Prostate gland (tissue), 2 donors: Measurements from ENCODE around the gene CFAP100. TPM values are rescaled to one million over a fixed set of nuclear protein-coding genes. Genes with fewer than 3 reads are reported as not detected.

Experiments
- DNase-seq: peaks from one replicate; pipeline ENCODE4 v3.0.0-alpha.2; 2019; ENCODE audit warnings: low spot score
- H3K27ac ChIP-seq, 2 donors: fragments of 200-600 bp; sonication (generic); 2 replicates each; pipeline ENCODE4 v1.5.1; 2017 to 2019
- H3K27me3 ChIP-seq: fragments of 200-600 bp; sonication (generic); replicated peaks from 2 replicates; pipeline ENCODE4 v1.5.1; 2019; ENCODE audit not compliant: insufficient read depth
- H3K36me3 ChIP-seq, 2 donors: fragments of 200-600 bp; sonication (generic); 1 replicate in 1 of 2; 2 replicates in 1 of 2; pipeline versions ENCODE4 v1.5.1 to v1.8.1; 2017 to 2019
- H3K4me1 ChIP-seq: fragments of 200-600 bp; sonication (generic); replicated peaks from 2 replicates; pipeline ENCODE4 v1.5.1; 2019
- H3K4me3 ChIP-seq, 2 donors: fragments of 200-600 bp; sonication (generic); 2 replicates each; pipeline ENCODE4 v1.5.1; 2017 to 2019
- H3K9me3 ChIP-seq: fragments of 200-600 bp; sonication (generic); 2 replicates; pipeline ENCODE4 v1.5.1; 2017
- POLR2A ChIP-seq: fragments of 450-650 bp; IDR thresholded peaks from one replicate; pipeline ENCODE4 v1.6.1; 2016; ENCODE audit warnings: antibody characterized with exemption, mild to moderate bottlenecking
- POLR2AphosphoS5 ChIP-seq: sonication (generic); formaldehyde crosslinking; IDR thresholded peaks from one replicate; pipeline ENCODE4 v1.6.1; 2017; ENCODE audit warnings: antibody characterized with exemption
- WGBS: methylation state at CpG from one replicate; pipeline ENCODE4 v1.1.5; 2018; 5-methylcytosine and 5-hydroxymethylcytosine counted together
- intact Hi-C: fragments of 100-400 bp; cut with DNase I; formaldehyde crosslinking; loops from one replicate; pipeline ENCODE4 v1.14.2; 2022
- total RNA-seq, 2 donors: library from RNA; depleted of rRNA; stranded (reverse); fragments of >200 nt; gene quantifications; one replicate each; pipeline ENCODE4 v1.1.0, GENCODE V29; 2016
- TF ChIP-seq, protein P1 (sequence below), 4 experiments: fragments of 200-600 bp in 2 of 4; fragments of 450-650 bp in 2 of 4; sonication (generic) in 2 of 4; IDR thresholded peaks; 1 replicate in 3 of 4; 2 replicates in 1 of 4; pipeline ENCODE4 v1.5.1; 2016 to 2019; ENCODE audit warnings: antibody characterized with exemption in 4 of 4, mild to moderate bottlenecking in 2 of 4, moderate library complexity in 2 of 4

Gene CFAP100
- total RNA-seq, 2 donors from 2014 or later: 2.3 TPM; not detected in 1

DNA sequence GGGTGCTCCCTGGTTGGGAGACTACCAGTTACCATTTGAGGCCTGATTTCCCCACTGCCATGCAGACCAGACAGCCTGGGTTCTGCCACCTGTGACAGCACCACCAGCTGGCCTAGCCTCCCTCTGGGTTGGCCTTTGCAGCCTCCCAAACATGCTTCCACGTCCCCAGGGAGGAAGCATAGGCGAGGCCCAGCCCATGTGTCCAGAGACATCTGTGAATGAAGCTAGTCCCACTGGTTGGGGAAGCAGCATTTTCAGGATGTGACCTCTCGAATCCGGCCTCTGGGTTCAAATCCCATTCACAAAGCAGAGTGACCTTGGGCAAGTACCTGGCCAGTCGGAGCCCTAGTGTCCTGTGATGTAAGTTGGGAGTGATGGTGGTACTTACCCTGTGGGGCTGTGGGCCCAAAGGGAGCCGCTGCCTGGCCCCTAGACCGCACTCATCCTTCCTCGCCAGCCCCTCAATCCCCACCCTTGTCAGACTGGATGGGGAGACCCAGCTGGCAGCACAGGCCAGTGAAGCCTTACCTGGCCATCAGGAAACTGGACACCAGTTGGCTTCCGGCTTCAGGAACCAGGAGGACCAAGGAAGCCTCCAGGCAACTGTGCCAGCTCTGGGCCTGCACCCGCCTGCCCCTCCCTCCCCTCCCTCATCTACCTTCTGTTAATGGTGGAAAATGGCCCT lies 43.5 kb upstream of the CFAP100 start:
- TF ChIP-seq, protein P1, sequence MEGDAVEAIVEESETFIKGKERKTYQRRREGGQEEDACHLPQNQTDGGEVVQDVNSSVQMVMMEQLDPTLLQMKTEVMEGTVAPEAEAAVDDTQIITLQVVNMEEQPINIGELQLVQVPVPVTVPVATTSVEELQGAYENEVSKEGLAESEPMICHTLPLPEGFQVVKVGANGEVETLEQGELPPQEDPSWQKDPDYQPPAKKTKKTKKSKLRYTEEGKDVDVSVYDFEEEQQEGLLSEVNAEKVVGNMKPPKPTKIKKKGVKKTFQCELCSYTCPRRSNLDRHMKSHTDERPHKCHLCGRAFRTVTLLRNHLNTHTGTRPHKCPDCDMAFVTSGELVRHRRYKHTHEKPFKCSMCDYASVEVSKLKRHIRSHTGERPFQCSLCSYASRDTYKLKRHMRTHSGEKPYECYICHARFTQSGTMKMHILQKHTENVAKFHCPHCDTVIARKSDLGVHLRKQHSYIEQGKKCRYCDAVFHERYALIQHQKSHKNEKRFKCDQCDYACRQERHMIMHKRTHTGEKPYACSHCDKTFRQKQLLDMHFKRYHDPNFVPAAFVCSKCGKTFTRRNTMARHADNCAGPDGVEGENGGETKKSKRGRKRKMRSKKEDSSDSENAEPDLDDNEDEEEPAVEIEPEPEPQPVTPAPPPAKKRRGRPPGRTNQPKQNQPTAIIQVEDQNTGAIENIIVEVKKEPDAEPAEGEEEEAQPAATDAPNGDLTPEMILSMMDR (IDR thresholded peaks at IDR 0.05): no peak
- TF ChIP-seq POLR2AphosphoS5 (no peak), POLR2A (no peak)
- 86% methylated on average over 10 of the region's 10 CpGs for WGBS
- H3K4me3 ChIP-seq: no peak overlapping the region
- no peaks in the 10 kb centered on the region for H3K9me3 ChIP-seq
- intact Hi-C loops: no loop called here
- peaks cover 4 to 27% of the 10 kb centered on the region in 2 donors for H3K36me3 ChIP-seq
- DNase-seq: no peak
- peaks cover 10% of the 10 kb centered on the region for H3K4me1 ChIP-seq
- no peaks in the 10 kb centered on the region for H3K27me3 ChIP-seq
- H3K27ac ChIP-seq: no peak overlapping the region

DNA sequence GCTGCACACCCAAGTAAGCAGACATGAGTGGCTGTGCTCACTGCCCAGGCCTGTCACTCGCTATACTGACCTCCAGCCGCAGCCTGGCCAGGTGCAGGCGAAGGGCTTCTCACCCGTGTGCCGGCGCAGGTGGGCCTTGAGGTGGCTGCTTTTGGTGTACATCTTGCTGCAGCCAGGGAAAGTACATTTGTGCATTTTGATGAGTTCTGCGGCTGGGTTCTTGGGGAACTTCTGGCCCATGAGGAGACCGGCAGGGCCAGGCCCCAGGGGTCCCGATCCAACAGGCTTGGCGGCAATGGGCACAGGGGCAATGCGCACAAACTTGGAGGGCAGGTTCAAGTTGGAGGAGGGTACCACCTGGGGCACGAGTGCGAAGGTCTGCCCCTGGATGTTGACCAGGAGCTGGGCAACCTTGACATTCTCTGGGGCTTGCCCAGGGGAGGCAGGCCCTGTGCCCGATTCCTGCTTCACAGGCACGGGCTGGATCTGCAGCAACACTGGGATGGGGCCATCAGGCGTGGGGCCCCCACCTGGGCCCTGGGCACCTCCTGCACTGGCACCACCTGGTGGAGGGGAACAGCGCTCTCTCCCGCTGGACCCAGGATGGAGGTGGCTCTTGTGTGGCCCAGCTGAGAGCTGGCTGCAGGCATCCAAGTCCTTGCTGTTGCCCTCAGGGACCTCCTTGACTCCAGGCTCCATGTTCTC lies 42.8 kb upstream of the CFAP100 start:
- Histone ChIP-seq H3K4me3 (no peak overlapping the region), H3K27ac (no peak overlapping the region), H3K36me3 (peaks cover 4 to 27% of the 10 kb centered on the region in 2 donors), H3K9me3 (no peaks in the 10 kb centered on the region), H3K4me1 (peaks cover 10% of the 10 kb centered on the region), H3K27me3 (no peaks in the 10 kb centered on the region)
- TF ChIP-seq POLR2A: no peak
- TF ChIP-seq, protein P1 (IDR thresholded peaks at IDR 0.05): no peak
- no peak for TF ChIP-seq POLR2AphosphoS5
- no peak for DNase-seq
- WGBS: 97% methylated on average over 18 of the region's 18 CpGs
- intact Hi-C loops: no loop called here

DNA sequence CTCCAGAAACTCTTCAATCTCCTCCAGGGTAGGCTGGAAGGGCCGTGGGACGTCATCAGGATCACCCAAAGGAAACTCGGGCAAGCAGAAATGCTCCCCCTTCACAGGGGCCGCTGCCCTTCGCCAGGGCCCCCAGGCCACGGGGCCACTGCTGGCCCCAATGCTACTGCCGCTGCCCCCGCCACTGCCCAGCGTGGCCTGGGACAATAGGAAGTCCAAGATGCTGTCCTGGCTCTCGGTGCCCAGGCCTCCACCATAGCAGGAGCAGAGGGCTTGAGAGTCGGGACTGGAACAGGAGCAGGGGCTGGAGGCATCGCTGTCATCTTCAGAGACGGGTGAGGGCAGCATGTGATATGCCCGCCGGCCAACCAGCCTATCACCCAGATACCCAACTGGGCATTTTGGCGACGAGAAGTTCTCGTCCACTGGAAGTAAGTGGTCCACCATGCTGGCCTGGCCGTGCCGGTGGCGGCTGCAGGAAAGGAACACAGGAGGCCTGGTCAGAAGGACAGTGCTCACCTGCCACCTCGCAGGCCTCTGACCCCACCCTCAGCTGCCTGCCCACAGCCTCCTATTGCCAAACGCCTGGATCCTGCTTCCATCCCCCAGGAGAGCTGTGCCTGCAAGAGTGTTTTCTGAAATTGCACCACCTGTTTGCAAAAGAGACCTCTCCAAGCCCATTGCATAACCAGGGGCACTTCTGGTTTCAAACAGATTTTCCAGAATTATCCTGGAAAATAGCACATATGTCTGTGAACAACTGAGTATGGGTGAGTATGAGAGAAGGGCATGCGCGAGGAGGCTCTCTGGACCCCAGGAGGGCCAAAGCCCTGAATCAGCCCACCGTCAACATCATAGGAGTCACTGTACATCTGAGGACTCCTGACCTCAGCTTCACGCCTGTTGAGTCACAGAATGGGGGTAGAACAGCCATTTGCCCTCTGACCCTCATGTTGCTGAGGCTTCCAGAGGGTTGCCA lies 41.9 kb upstream of the CFAP100 start:
- WGBS: 91% methylated on average over 27 of the region's 27 CpGs
- no peak overlapping the region for H3K4me3 ChIP-seq
- no peak for DNase-seq
- H3K9me3 ChIP-seq: no peaks in the 10 kb centered on the region
- H3K36me3 ChIP-seq: peaks cover 4 to 27% of the 10 kb centered on the region in 2 donors
- intact Hi-C loops: no loop called here
- TF ChIP-seq POLR2AphosphoS5 (no peak), POLR2A (no peak)
- TF ChIP-seq, protein P1 (IDR thresholded peaks at IDR 0.05): no peak
- H3K27me3 ChIP-seq: no peaks in the 10 kb centered on the region
- H3K4me1 ChIP-seq: peaks cover 10% of the 10 kb centered on the region
- no peak overlapping the region for H3K27ac ChIP-seq

DNA sequence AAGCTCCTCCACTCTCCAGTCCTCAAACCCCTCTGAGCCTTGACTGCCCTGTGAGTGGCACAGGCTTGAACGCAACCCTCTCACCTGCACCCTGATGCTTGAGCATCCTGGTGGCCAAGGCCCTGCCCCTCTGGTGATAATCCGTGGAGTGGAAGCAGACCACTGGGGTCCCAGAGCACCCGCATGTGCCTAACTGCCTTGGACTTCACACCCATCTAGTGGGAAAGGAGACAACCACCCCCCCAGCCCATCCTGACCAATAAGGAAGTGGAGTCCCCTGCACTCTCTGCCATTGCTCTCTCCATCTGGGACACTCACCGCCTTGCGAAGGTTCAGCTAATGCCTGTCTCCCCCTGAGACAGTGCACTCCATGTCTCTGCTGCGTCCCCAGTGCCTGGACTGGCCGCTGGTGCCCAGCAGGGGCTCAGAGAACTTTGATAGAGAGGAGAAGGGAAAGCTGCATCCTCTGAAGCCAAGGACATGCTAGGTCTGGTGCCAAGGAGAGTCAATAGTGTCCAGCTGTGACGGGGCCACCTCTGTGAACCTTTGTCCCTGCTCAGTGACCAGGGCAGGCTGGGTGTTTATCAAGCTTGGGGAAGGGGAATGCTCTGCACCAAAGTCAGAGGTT lies 40.9 kb upstream of the CFAP100 start:
- DNase-seq: no peak
- Histone ChIP-seq H3K4me1 (peaks cover 10% of the 10 kb centered on the region), H3K9me3 (no peaks in the 10 kb centered on the region), H3K36me3 (peaks cover 4 to 27% of the 10 kb centered on the region in 2 donors), H3K27me3 (no peaks in the 10 kb centered on the region), H3K27ac (no peak overlapping the region), H3K4me3 (no peak overlapping the region)
- intact Hi-C loops: no loop called here
- TF ChIP-seq POLR2AphosphoS5: no peak
- TF ChIP-seq, protein P1 (IDR thresholded peaks at IDR 0.05): no peak
- TF ChIP-seq POLR2A: no peak
- 88% methylated on average over 8 of the region's 8 CpGs for WGBS
